GM12878 (cell line): ENCODE results near the gene SPI1. TPM values are rescaled to one million over a fixed set of nuclear protein-coding genes. Genes with fewer than 3 reads are reported as not detected.
A peak's percentile ranks its signal among the peaks of the same experiment; 100 is the strongest.

Experiments
- ATAC-seq: fragments of 200-7000 bp; cut with Tn5 transposase; 3 replicates; pipeline ENCODE4 v1.9.1; 2020; ENCODE audit warnings: mild to moderate bottlenecking, moderate library complexity
- BruUV-seq: library from RNA; stranded (reverse); fragments of 400-500 nt; replicated peaks from 2 replicates; lab custom pipeline; 2021; lab: Mats Ljungman, UMichigan
- CTCF ChIA-PET: fragments of 300-600 bp; sonication (Branson Sonifier 250); formaldehyde crosslinking; extraction: SDS; loops from one replicate; lab custom pipeline; 2021; ENCODE audit warnings: inconsistent platforms; lab: Yijun Ruan, JAX
- POLR2A ChIA-PET: fragments of 350-600 bp; formaldehyde crosslinking; extraction: SDS; loops from one replicate; lab custom pipeline; 2021; ENCODE audit warnings: inconsistent platforms; lab: Charles Lee
- RAD21 ChIA-PET: fragments of 300-600 bp; sonication (Branson Sonifier 250); formaldehyde crosslinking; loops from one replicate; lab custom pipeline; 2023; ENCODE audit warnings: antibody characterized with exemption; ENCODE audit not compliant: unreplicated experiment; lab: Charles Lee
- SMC1A ChIA-PET: fragments of 300-600 bp; sonication (Branson Sonifier 250); formaldehyde crosslinking; loops from one replicate; lab custom pipeline; 2023; ENCODE audit not compliant: unreplicated experiment, uncharacterized antibody; lab: Charles Lee
- DNase-seq: peaks from one replicate; pipeline ENCODE4 v3.0.0-alpha.2; 2011; ENCODE audit warnings: low read depth, low spot score
- FAIRE-seq: peaks from 3 replicates; lab custom pipeline; 2011; peaks lifted over from hg19 to GRCh38; lab: Jason Lieb, UNC
- H2AFZ ChIP-seq: 2 replicates; pipeline ENCODE4 v1.6.0; 2011; ENCODE audit warnings: low read depth, low read length, control low read depth; ENCODE audit not compliant: control insufficient read depth
- H3K27ac ChIP-seq: 2 replicates; pipeline ENCODE4 v1.5.1; 2011; ENCODE audit warnings: control low read depth; ENCODE audit not compliant: control insufficient read depth, insufficient read depth
- H3K27me3 ChIP-seq, 2 experiments: replicated peaks in 1 of 2; 2 replicates each; pipeline versions ENCODE4 v1.6.0 to v1.6.1; 2011; ENCODE audit warnings: low read length in 1 of 2; ENCODE audit not compliant: control insufficient read depth in 2 of 2, insufficient read depth in 2 of 2
- H3K36me3 ChIP-seq, 2 experiments: 2 replicates each; pipeline ENCODE4 v1.5.1; 2011; ENCODE audit warnings: low read length in 1 of 2; ENCODE audit not compliant: control insufficient read depth in 2 of 2, insufficient read depth in 2 of 2
- H3K4me1 ChIP-seq: 2 replicates; pipeline ENCODE4 v1.6.1; 2011; ENCODE audit warnings: mild to moderate bottlenecking, low read length, moderate library complexity, mixed read lengths; ENCODE audit not compliant: control insufficient read depth, insufficient read depth
- H3K4me2 ChIP-seq: 2 replicates; pipeline ENCODE4 v1.6.0; 2011; ENCODE audit warnings: control low read depth; ENCODE audit not compliant: control insufficient read depth, insufficient read depth
- H3K4me3 ChIP-seq: fragments of 200-600 bp; sonication (generic); 2 replicates; pipeline ENCODE4 v1.5.1; 2016
- H3K79me2 ChIP-seq: 2 replicates; pipeline ENCODE4 v1.6.0; 2011; ENCODE audit warnings: low read length; ENCODE audit not compliant: control insufficient read depth, insufficient read depth
- H3K9ac ChIP-seq: 2 replicates; pipeline ENCODE4 v1.8.0; 2011; ENCODE audit warnings: low read length, control low read depth, mixed read lengths; ENCODE audit not compliant: control insufficient read depth, insufficient read depth
- H3K9me3 ChIP-seq: replicated peaks from 3 replicates; pipeline ENCODE4 v1.5.1; 2011; ENCODE audit warnings: mild to moderate bottlenecking, low read length; ENCODE audit not compliant: control insufficient read depth, insufficient read depth
- H4K20me1 ChIP-seq: 2 replicates; pipeline ENCODE4 v1.6.0; 2011; ENCODE audit not compliant: control insufficient read depth, insufficient read depth
- BACH1 ChIP-seq: fragments of 450-650 bp; IDR thresholded peaks from 2 replicates; pipeline ENCODE4 v1.6.1; 2017; ENCODE audit warnings: mild to moderate bottlenecking, borderline replicate concordance
- CBX3 ChIP-seq: fragments of 200-600 bp; sonication (generic); IDR thresholded peaks from 2 replicates; pipeline ENCODE4 v1.6.1; 2016; ENCODE audit warnings: low read depth, borderline replicate concordance
- EGR1 ChIP-seq, 2 experiments: IDR thresholded peaks; 1 replicate in 1 of 2; 2 replicates in 1 of 2; pipeline ENCODE4 v1.6.1; 2011 to 2012; ENCODE audit warnings: low read depth in 2 of 2, low read length in 2 of 2, borderline replicate concordance in 1 of 2, mild to moderate bottlenecking in 1 of 2, moderate library complexity in 1 of 2
- ELK1 ChIP-seq: IDR thresholded peaks from 2 replicates; pipeline ENCODE4 v1.6.1; 2012; ENCODE audit warnings: low read depth, low read length, improper control_type of control experiment
- ESRRA ChIP-seq: IDR thresholded peaks from 2 replicates; pipeline ENCODE4 v1.6.1; 2012; ENCODE audit warnings: mild to moderate bottlenecking, low read length, improper control_type of control experiment
- ETV6 ChIP-seq, 2 experiments: fragments of 450-650 bp in 1 of 2; IDR thresholded peaks in 1 of 2; conservative IDR thresholded peaks in 1 of 2; 2 replicates each; pipeline ENCODE4 v1.6.1; 2014; ENCODE audit warnings: antibody characterized with exemption in 1 of 2, borderline replicate concordance in 1 of 2, low read depth in 1 of 2, mild to moderate bottlenecking in 1 of 2, moderate library complexity in 1 of 2
- HDAC6 ChIP-seq: fragments of 200-600 bp; sonication (generic); IDR thresholded peaks from one replicate; pipeline ENCODE4 v1.8.0; 2017; ENCODE audit warnings: antibody characterized with exemption; ENCODE audit not compliant: unreplicated experiment
- IRF4 ChIP-seq: IDR thresholded peaks from 2 replicates; pipeline ENCODE4 v1.6.1; 2011; ENCODE audit warnings: low read depth, low read length
- MXI1 ChIP-seq: fragments of 150-350 bp; IDR thresholded peaks from 2 replicates; pipeline ENCODE4 v1.6.1; 2011; ENCODE audit warnings: low read depth, mild to moderate bottlenecking, inconsistent platforms, low read length, improper control_type of control experiment
- PBX3 ChIP-seq: IDR thresholded peaks from 2 replicates; pipeline ENCODE4 v1.6.1; 2011; ENCODE audit warnings: mild to moderate bottlenecking, low read depth, low read length, moderate library complexity; ENCODE audit not compliant: insufficient replicate concordance
- SREBF1 ChIP-seq: IDR thresholded peaks from 2 replicates; pipeline ENCODE4 v1.6.1; 2012; ENCODE audit warnings: mild to moderate bottlenecking, low read length
- WGBS: methylation state at CpG from one replicate; pipeline ENCODE4 v1.1.6; 2016; ENCODE audit warnings: low lambda C conversion rate; ENCODE audit not compliant: insufficient replicate concordance, insufficient coverage; ENCODE audit errors: missing lambda C conversion rate; 5-methylcytosine and 5-hydroxymethylcytosine counted together
- in situ Hi-C: fragments of 300-500 bp; cut with MboI; formaldehyde crosslinking; loops from 9 replicates; pipeline ENCODE4 v1.14.3; 2018; ENCODE audit warnings: mixed read lengths
- intact Hi-C: fragments of 100-400 bp; cut with micrococcal nuclease; formaldehyde crosslinking; loops from one replicate; pipeline ENCODE4 v1.14.2; 2022; ENCODE audit not compliant: unreplicated experiment
- polyA plus RNA-seq, 11 experiments: library from polyadenylated mRNA; depleted of rRNA in 4 of 11; unstranded in 6 of 11; stranded (reverse) in 5 of 11; fragments of >200 nt; fragmentation: Nextera tagmentation in 4 of 11; fragmentation: Illumina TruSeq in 1 of 11; extraction: Ambion mirVana in 4 of 11; extraction: Trizol in 1 of 11; gene quantifications; 1 replicate in 1 of 11; 2 replicates in 10 of 11; pipeline versions ENCODE4 v1.2.1 to v1.2.3, GENCODE V29; 2011 to 2016; ENCODE audit warnings: inconsistent platforms in 2 of 11, missing spikeins in 2 of 11, low read depth in 1 of 11
- total RNA-seq, 4 experiments: library from RNA; depleted of rRNA in 3 of 4; stranded (reverse); fragments of >200 nt in 3 of 4; fragmentation: Illumina TruSeq in 1 of 4; extraction: Trizol in 1 of 4; gene quantifications; 2 replicates each; pipeline versions ENCODE4 v1.2.1 to v1.2.3, GENCODE V29; 2013 to 2021

SPI1 gene
- total and polyA plus RNA-seq, 10 of the 15 experiments (the other 5 are each of a cell fraction or from before 2014, with no cell fraction given), result 0.05 to 31.1 (median 9.7) TPM

DNA sequence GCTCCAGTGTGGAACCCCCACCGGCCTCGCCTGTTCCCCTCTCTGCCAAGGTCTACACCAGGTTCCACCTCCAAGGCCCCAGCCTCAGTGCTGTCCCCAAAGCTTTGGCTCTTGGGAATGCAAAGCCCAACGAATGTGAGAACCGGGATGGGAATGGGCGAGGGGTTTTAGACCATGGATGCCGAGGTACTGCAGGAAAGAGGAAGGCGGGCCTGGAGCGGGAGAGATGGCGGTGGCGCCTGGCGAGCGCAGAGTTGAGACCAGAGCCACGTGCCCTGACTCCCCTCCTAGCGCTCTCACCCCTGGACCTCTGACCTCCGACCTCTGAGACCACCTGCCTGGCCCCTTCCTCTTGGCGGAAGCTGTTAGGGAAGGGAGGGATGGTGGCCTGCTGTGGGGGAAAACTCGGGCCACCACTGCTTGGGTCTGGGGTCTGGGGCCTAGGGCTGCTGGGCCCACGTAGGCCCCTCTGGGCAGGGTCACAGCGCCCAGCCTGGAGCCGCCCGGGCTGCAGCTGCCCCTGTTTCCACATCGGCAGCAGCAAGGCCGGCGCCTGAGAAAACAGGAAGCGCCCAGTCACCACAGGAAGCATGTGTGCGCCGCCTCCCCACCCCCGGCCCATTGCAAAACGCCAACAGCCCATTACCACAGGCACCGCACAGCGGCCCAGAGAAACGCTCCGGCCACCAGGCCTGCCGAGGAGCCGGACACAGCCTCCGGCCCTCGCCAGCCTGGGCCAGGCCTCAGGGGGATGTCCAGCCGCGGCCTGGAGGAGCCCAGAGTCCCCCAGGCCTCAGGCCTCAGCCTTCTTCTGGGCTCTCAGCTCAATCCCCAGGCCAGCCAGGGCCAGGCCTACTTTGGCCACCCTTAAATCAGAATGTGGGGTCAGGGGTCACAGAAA, 16.2 kb upstream of the SPI1 start (continued):
- TF ChIP-seq ELK1 (peak; percentile 49; the same call in 1 of the 2 replicates), MXI1 (peak; percentile 62), HDAC6 (no peak), SREBF1 (no peak), ETV6 (conservative IDR thresholded peaks at IDR 0.05 in 1 of 2, IDR thresholded peaks at IDR 0.05 in 1 of 2; ENCODE audit: borderline replicate concordance in 1 of 2, low read depth in 1 of 2) (peak in 1 of 2 experiments; percentile 38; a peak in 1 of 4 replicates)

DNA sequence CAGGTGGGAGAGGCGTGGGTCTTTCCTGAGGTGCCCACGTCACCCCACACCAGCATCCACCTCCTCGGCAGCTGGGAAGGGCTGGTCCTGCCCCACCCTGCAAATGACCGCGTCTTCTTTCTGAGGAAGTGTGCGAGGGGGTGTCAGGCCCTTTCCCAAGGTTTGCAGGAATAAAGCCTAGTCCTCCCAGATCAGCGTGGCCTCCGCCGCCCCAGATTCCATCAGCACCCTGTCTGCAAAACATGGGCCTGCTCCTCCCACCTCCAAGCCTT, 15.6 kb upstream of the SPI1 start:
- Histone ChIP-seq H2AFZ (no peak overlapping the region), H3K4me1 (peaks cover 46% of the 10 kb centered on the region)
- in situ Hi-C loops, result no loop called here

More for the DNA sequence above, 15.6 kb upstream of the SPI1 start:
- ChIA-PET RAD21 (interaction anchor here (1.0 to 1.8 kb wide), 3 partner anchors 13 to 20 kb away, joined by 4 to 8 read pairs (median 7); partner anchors contain the start of gene SPI1), CTCF (interaction anchor here (1.5 to 5.0 kb wide), 4 partner anchors 13 to 20 kb away, joined by 5 to 40 read pairs (median 10); partner anchors contain the start of gene SPI1), SMC1A (interaction anchor here (1.2 to 5.0 kb wide), 4 partner anchors 9 to 20 kb away, joined by 3 to 36 read pairs (median 14); partner anchors contain the start of gene SPI1), POLR2A (interaction anchor here (0.6 to 8.5 kb wide), 3 partner anchors 10 to 22 kb away, joined by 3 to 94 read pairs (median 4); partner anchors contain the start of gene SPI1)
- Histone ChIP-seq H3K4me3 (no peak overlapping the region), H3K9me3 (no peaks in the 10 kb centered on the region), H3K27ac (no peak overlapping the region; the same call in 1 of the 2 replicates), H4K20me1 (no peaks in the 10 kb centered on the region), H3K27me3 (no peaks in the 10 kb centered on the region), H3K79me2 (no peaks in the 10 kb centered on the region; the same call in 1 of the 2 replicates), H3K9ac (no peak overlapping the region), H3K4me2 (no peak overlapping the region), H3K36me3 (no peaks in the 10 kb centered on the region; a peak in 1 of 4 replicates)
- FAIRE-seq, result no peak
- intact Hi-C loops, result no loop called here
- ATAC-seq, result no peak
- DNase-seq, result no peak
- TF ChIP-seq PBX3, result no peak
- TF ChIP-seq CBX3, result no peak
- TF ChIP-seq EGR1 (IDR thresholded peaks at IDR 0.05; ENCODE audit: borderline replicate concordance in 1 of 2, low read depth in 2 of 2, low read length in 2 of 2), result no peak
- no peak for TF ChIP-seq BACH1
- TF ChIP-seq IRF4, result no peak
- TF ChIP-seq ESRRA, result no peak
- WGBS, result 78% methylated on average over 9 of the region's 9 CpGs
- no TSS peak for BruUV-seq
